ENCODE results near the gene FNBP1L. TPM values are rescaled to one million over a fixed set of nuclear protein-coding genes. Genes with fewer than 3 reads are reported as not detected.

Gene FNBP1L
- polyA plus RNA-seq, 1 donor (not counting 4 experiments of a cell fraction or from before 2014, with no cell fraction given): 22.9 TPM

- Histone ChIP-seq H2AFZ (ENCODE audit: control insufficient read depth, low read length) (no peak overlapping the region), H3K27ac (ENCODE audit: control insufficient read depth, insufficient read depth, low read length) (no peak overlapping the region), H3K4me2 (ENCODE audit: control insufficient read depth, extremely low read depth, insufficient read depth, low read depth, low read length) (no peak overlapping the region), H3K27me3 (ENCODE audit: control insufficient read depth, extremely low read depth, insufficient read depth, low read length) (no peaks in the 10 kb centered on the region), H3K36me3 (ENCODE audit: control insufficient read depth in 2 of 2, extremely low read depth in 1 of 2, insufficient read depth in 2 of 2, low read length in 2 of 2) (no peaks in the 10 kb centered on the region), H3K9me3 (ENCODE audit: control insufficient read depth, low read depth, low read length) (no peaks in the 10 kb centered on the region), H3K9me1 (ENCODE audit: control insufficient read depth, extremely low read depth, insufficient read depth, low read length) (no peaks in the 10 kb centered on the region), H3K4me1 (ENCODE audit: control insufficient read depth, extremely low read depth, insufficient read depth, low read length) (no peaks in the 10 kb centered on the region), H3K4me3 (ENCODE audit: control insufficient read depth in 2 of 3, extremely low read depth in 1 of 3, insufficient read depth in 2 of 3, low read depth in 1 of 3, low read length in 3 of 3) (no peak overlapping the region), H4K20me1 (ENCODE audit: control insufficient read depth, extremely low read depth, insufficient read depth, low read length) (no peaks in the 10 kb centered on the region), H3K79me2 (ENCODE audit: control insufficient read depth, insufficient read depth, low read length) (peaks cover 34% of the 10 kb centered on the region), H3K9ac (ENCODE audit: control insufficient read depth, extremely low read depth, insufficient read depth, low read length) (no peak overlapping the region)
- FAIRE-seq: no peak
- dilution Hi-C loops (cut with MboI; ENCODE audit: extremely low pct_ligation_motif_present, low sequenced_read_pairs): no loop called here
- TF ChIP-seq EZH2 (IDR thresholded peaks at IDR 0.05; ENCODE audit: low read length) (no peak), CTCF (optimal IDR thresholded peaks at IDR 0.05 in 1 of 3, IDR thresholded peaks at IDR 0.05 in 1 of 3, conservative IDR thresholded peaks at IDR 0.05 in 1 of 3; ENCODE audit: extremely low read depth in 1 of 3, insufficient read depth in 2 of 3, low read length in 3 of 3) (no peak)
- DNase-seq (ENCODE audit: low read depth, low spot score): no peak
These were observed 24.0 kb downstream of the FNBP1L start for GRCh38 chr1:93471911-93472310.

GRCh38 chr1:93474321-93474720, 26.4 kb downstream of the FNBP1L start:
- dilution Hi-C loops (cut with MboI; ENCODE audit: extremely low pct_ligation_motif_present, low sequenced_read_pairs): no loop called here
- H2AFZ ChIP-seq (ENCODE audit: control insufficient read depth, low read length): no peak overlapping the region
- H3K27ac ChIP-seq (ENCODE audit: control insufficient read depth, insufficient read depth, low read length): no peak overlapping the region
- no peaks in the 10 kb centered on the region for H3K9me1 ChIP-seq (ENCODE audit: control insufficient read depth, extremely low read depth, insufficient read depth, low read length)
- FAIRE-seq (no peak), DNase-seq (ENCODE audit: low read depth, low spot score) (no peak)
- H3K9me3 ChIP-seq (ENCODE audit: control insufficient read depth, low read depth, low read length): peaks cover 3% of the 10 kb centered on the region
- H3K79me2 ChIP-seq (ENCODE audit: control insufficient read depth, insufficient read depth, low read length): peaks cover 25% of the 10 kb centered on the region
- H3K9ac ChIP-seq (ENCODE audit: control insufficient read depth, extremely low read depth, insufficient read depth, low read length): no peak overlapping the region
- H3K4me1 ChIP-seq (ENCODE audit: control insufficient read depth, extremely low read depth, insufficient read depth, low read length): no peaks in the 10 kb centered on the region
- no peaks in the 10 kb centered on the region for H4K20me1 ChIP-seq (ENCODE audit: control insufficient read depth, extremely low read depth, insufficient read depth, low read length)
- no peak overlapping the region for H3K4me3 ChIP-seq (ENCODE audit: control insufficient read depth in 2 of 3, extremely low read depth in 1 of 3, insufficient read depth in 2 of 3, low read depth in 1 of 3, low read length in 3 of 3)
- no peaks in the 10 kb centered on the region for H3K36me3 ChIP-seq (ENCODE audit: control insufficient read depth in 2 of 2, extremely low read depth in 1 of 2, insufficient read depth in 2 of 2, low read length in 2 of 2)
- TF ChIP-seq CTCF (optimal IDR thresholded peaks at IDR 0.05 in 1 of 3, IDR thresholded peaks at IDR 0.05 in 1 of 3, conservative IDR thresholded peaks at IDR 0.05 in 1 of 3; ENCODE audit: extremely low read depth in 1 of 3, insufficient read depth in 2 of 3, low read length in 3 of 3) (no peak), EZH2 (IDR thresholded peaks at IDR 0.05; ENCODE audit: low read length) (no peak)
- no peaks in the 10 kb centered on the region for H3K27me3 ChIP-seq (ENCODE audit: control insufficient read depth, extremely low read depth, insufficient read depth, low read length)
- H3K4me2 ChIP-seq (ENCODE audit: control insufficient read depth, extremely low read depth, insufficient read depth, low read depth, low read length): no peak overlapping the region
